D721Med (cell line): ENCODE data around the gene PCK1.

Experiments
- DNase-seq: peaks from one replicate; pipeline ENCODE4 v3.0.0; 2011; ENCODE audit warnings: low spot score; ENCODE audit not compliant: insufficient read length
- FAIRE-seq: peaks from 2 replicates; lab custom pipeline; 2011; peaks lifted over from hg19 to GRCh38; lab: Jason Lieb, UNC
- TF ChIP-seq, protein P1 (sequence below): IDR thresholded peaks from 2 replicates; pipeline ENCODE4 v1.5.1; 2012; ENCODE audit warnings: mild to moderate bottlenecking, control low read depth; ENCODE audit not compliant: insufficient read depth; ENCODE audit errors: missing control alignments

Gene PCK1

DNA sequence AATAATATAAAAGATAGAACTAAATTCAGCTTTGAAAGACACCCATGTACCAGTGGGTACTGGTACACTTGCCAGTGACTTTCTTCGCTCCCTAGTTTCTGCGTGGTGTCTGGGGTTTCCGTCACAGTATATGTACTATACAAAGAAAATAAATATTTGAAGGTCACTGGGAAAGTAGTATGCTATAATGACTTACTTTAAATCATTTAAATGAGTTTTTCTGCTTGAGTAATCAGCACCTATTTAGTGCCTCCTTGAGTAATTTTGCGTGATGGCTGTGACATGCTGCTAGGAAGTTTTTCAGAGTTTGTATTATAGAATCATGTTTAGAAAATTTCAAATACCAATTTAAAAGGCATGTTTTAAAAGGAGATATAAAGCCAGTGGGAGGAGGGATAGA lies 32.8 kb upstream of the PCK1 start:
- FAIRE-seq (no peak), DNase-seq (no peak)
- TF ChIP-seq, protein P1, sequence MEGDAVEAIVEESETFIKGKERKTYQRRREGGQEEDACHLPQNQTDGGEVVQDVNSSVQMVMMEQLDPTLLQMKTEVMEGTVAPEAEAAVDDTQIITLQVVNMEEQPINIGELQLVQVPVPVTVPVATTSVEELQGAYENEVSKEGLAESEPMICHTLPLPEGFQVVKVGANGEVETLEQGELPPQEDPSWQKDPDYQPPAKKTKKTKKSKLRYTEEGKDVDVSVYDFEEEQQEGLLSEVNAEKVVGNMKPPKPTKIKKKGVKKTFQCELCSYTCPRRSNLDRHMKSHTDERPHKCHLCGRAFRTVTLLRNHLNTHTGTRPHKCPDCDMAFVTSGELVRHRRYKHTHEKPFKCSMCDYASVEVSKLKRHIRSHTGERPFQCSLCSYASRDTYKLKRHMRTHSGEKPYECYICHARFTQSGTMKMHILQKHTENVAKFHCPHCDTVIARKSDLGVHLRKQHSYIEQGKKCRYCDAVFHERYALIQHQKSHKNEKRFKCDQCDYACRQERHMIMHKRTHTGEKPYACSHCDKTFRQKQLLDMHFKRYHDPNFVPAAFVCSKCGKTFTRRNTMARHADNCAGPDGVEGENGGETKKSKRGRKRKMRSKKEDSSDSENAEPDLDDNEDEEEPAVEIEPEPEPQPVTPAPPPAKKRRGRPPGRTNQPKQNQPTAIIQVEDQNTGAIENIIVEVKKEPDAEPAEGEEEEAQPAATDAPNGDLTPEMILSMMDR, result no peak

DNA sequence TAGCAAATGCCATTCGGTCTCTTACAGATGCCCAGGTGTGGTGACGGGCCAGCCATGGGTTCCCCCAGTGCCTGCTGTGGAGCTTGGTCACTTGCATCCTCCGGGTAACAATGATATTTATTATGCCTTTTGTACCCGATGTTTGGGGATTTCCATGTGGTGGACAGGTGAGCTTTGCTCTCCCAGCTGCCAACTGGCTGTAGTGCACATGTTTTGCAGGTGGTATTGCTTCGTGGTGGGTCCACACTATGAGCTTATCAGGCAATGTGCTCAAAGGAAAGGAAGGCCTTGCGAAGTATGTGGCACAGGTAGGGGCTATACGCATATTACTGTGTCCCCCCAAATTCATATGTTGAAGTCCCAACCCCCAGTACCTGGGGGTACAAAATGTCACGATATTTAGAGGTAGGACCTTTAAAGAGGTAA lies 31.7 kb upstream of the PCK1 start:
- FAIRE-seq (no peak), DNase-seq (no peak)

DNA sequence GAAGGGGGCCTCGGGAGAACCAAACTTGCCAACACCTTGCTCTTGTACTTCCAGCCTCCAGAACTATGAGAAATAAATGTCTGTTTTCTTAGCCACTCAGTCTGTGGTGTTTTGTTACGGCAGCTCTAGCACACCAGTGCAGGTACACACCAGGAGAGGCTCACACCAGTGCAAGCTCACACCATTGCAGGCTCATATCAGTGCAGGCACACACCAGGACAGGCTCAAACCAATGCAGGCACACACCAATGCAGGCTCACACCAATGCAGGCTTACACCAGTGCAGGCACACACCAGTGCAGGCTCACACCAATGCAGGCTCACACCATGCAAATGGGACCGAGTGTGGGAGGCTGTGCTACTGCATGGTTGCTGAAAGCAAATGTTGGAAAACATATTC lies 31.1 kb upstream of the PCK1 start:
- FAIRE-seq, result no peak

More for the DNA sequence above, 31.7 kb upstream of the PCK1 start:
- TF ChIP-seq, protein P1, result no peak

DNA sequence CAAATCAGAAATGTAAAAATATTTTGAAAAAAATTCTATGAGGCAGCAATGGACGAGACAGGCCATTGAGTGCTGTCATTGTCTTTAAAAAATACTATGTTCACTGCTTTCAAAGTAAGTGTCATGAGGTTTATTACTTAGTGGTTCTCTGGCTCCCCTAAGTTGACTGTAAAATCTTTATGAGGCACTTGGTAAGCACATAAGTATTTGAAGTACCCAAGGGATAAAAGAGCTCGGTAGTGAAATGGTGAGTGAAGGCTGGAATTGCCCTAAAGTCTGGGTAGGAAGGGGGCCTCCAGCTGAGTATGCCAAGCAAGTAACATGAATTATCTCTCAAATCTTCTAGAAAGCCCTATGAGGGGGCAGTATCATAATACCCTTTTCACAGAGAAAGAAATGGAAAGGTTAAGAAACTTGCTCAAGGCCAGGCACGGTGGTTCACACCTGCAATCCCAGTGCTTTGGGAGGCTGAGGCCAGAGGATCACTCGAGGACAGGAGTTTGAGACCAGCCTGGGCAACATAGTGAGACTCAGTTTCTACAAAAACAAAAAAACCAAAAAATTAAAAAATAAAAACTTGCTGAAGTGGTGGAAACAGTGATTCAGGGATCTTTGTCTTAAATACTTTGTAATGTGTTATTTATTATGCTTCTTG lies 30.5 kb upstream of the PCK1 start:
- no peak for DNase-seq
- TF ChIP-seq, protein P1, result no peak
- no peak for FAIRE-seq

More for the DNA sequence above, 31.1 kb upstream of the PCK1 start:
- DNase-seq, result no peak
- TF ChIP-seq, protein P1, result no peak

DNA sequence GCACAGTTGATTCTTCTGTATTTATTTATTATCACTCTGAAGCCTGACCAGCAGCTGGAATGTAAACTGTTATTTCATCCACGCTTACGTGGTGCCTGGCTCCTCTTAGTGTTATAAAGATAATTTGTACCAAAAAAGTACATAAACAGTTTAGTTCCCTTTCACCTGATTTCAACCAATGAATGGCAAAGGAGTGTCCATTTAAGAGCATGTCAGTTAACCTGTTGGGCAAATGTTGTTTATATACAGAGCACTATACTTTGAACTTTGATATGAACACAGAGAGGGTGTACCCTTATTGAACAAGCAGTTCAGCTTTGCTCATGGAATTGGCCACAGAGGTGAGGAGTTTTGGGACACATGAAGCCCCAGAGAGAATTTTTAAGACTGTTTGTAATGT lies 28.8 kb upstream of the PCK1 start:
- TF ChIP-seq, protein P1, result no peak
- FAIRE-seq, result no peak

DNA sequence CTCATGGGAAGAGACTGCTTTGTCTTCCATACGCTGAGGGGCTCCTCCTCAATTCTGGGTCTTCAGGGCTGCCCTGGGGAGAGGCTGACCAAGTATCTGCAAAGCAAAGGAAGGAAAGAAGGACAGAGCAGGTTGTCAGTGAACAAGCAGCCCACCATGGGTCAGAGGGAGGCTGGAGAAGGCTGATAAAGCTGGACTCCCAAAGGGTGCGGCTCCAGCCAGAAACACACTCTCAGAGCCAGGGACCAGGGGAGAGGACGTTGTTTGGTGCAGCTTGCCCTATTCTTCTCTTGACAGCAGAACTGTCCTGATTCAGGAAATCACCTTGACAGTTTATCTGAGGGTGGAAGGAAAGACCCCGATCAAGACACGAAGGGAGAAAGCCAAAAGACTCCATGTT lies 25.6 kb upstream of the PCK1 start:
- DNase-seq (no peak), FAIRE-seq (no peak)
- TF ChIP-seq, protein P1, result no peak

More for the DNA sequence above, 28.8 kb upstream of the PCK1 start:
- DNase-seq, result no peak

DNA sequence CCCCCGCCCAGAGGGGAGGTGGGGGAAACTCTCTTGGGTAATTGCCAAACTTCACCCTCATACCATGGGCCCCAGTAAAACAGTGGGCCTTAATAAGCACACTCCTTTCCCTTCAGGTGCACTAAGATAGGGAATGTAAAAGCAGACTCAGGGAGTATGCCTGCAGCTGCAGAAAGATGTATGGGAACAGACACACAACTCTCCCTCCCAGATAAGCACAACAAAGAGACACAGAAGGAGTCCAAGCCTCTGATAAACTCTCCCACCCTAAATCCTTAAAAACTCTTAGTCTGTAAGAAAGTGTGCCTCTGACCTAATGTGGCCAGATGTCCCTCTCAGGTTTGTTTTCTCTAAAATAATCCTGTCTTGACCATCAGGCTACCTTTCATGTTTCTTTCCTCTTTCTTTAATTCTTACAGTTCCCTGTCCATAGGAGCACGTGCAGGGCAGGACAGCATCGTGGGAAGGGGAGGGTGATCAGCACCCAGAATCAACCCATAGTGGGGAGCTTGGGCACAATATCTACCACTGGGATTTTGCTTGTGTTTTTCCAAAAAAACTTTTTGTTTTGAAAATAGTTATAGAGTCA lies 24.7 kb upstream of the PCK1 start:
- TF ChIP-seq, protein P1, result no peak
- no peak for DNase-seq
- no peak for FAIRE-seq
